ENCODE data around the gene KIF1A. TPM values are rescaled to one million over a fixed set of nuclear protein-coding genes. Genes with fewer than 3 reads are reported as not detected.

KIF1A gene
- total RNA-seq, 1 donor from 2014 or later, result 52.2 TPM

DNA sequence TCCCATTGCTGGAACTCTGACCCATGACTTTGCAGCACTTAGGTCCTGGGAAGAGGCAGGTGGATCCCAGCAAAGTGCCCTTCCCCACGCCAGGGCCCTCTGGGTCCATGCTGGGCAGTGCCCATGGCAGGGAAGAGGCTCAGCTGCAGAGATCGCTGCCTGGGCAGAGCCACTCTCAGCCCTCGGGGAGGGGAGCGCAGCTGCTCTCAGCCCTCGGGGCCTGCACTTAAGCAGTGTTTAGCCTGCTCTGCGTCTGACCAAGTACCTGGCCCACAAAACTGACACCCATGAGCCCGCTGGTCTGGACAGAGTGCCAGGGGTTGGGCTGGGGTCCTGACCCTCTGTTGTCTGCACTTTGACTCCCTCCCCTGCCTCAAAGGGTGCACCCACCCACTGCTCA lies 82.1 kb downstream of the KIF1A start:
- no peak overlapping the region for H3K27ac Mint-ChIP-seq (ENCODE audit: unreplicated experiment)
- no peak for DNase-seq (ENCODE audit: low spot score)
- TF ChIP-seq, protein P1, sequence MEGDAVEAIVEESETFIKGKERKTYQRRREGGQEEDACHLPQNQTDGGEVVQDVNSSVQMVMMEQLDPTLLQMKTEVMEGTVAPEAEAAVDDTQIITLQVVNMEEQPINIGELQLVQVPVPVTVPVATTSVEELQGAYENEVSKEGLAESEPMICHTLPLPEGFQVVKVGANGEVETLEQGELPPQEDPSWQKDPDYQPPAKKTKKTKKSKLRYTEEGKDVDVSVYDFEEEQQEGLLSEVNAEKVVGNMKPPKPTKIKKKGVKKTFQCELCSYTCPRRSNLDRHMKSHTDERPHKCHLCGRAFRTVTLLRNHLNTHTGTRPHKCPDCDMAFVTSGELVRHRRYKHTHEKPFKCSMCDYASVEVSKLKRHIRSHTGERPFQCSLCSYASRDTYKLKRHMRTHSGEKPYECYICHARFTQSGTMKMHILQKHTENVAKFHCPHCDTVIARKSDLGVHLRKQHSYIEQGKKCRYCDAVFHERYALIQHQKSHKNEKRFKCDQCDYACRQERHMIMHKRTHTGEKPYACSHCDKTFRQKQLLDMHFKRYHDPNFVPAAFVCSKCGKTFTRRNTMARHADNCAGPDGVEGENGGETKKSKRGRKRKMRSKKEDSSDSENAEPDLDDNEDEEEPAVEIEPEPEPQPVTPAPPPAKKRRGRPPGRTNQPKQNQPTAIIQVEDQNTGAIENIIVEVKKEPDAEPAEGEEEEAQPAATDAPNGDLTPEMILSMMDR (IDR thresholded peaks at IDR 0.05; ENCODE audit: unreplicated experiment), result no peak
- no peak overlapping the region for H3K4me3 Mint-ChIP-seq (ENCODE audit: unreplicated experiment)
- peaks cover 15% of the 10 kb centered on the region for H3K27me3 Mint-ChIP-seq (ENCODE audit: unreplicated experiment)
- H3K9me3 Mint-ChIP-seq (ENCODE audit: unreplicated experiment), result no peaks in the 10 kb centered on the region
- no peaks in the 10 kb centered on the region for H3K4me1 Mint-ChIP-seq (ENCODE audit: unreplicated experiment)
- peaks cover 14% of the 10 kb centered on the region for H3K36me3 Mint-ChIP-seq (ENCODE audit: low read depth, unreplicated experiment)

- Mint-ChIP-seq H3K4me3 (ENCODE audit: unreplicated experiment) (no peak overlapping the region), H3K4me1 (ENCODE audit: unreplicated experiment) (no peaks in the 10 kb centered on the region), H3K27ac (ENCODE audit: unreplicated experiment) (no peak overlapping the region), H3K27me3 (ENCODE audit: unreplicated experiment) (peaks cover 14% of the 10 kb centered on the region), H3K9me3 (ENCODE audit: unreplicated experiment) (no peaks in the 10 kb centered on the region), H3K36me3 (ENCODE audit: low read depth, unreplicated experiment) (peaks cover 14% of the 10 kb centered on the region)
- DNase-seq (ENCODE audit: low spot score), result no peak
- TF ChIP-seq, protein P1 (IDR thresholded peaks at IDR 0.05; ENCODE audit: unreplicated experiment), result no peak
These were observed 82.5 kb downstream of the KIF1A start for GRCh38 chr2:240737512-240737911.

- H3K4me3 Mint-ChIP-seq (ENCODE audit: unreplicated experiment), result no peak overlapping the region
- DNase-seq (ENCODE audit: low spot score), result no peak
- no peak overlapping the region for H3K27ac Mint-ChIP-seq (ENCODE audit: unreplicated experiment)
- peaks cover 11% of the 10 kb centered on the region for H3K36me3 Mint-ChIP-seq (ENCODE audit: low read depth, unreplicated experiment)
- H3K4me1 Mint-ChIP-seq (ENCODE audit: unreplicated experiment), result no peaks in the 10 kb centered on the region
- TF ChIP-seq, protein P1 (IDR thresholded peaks at IDR 0.05; ENCODE audit: unreplicated experiment), result no peak
- H3K9me3 Mint-ChIP-seq (ENCODE audit: unreplicated experiment), result no peaks in the 10 kb centered on the region
- peaks cover 9% of the 10 kb centered on the region for H3K27me3 Mint-ChIP-seq (ENCODE audit: unreplicated experiment)
These were observed 83.5 kb downstream of the KIF1A start for GRCh38 chr2:240736281-240737250.

DNA sequence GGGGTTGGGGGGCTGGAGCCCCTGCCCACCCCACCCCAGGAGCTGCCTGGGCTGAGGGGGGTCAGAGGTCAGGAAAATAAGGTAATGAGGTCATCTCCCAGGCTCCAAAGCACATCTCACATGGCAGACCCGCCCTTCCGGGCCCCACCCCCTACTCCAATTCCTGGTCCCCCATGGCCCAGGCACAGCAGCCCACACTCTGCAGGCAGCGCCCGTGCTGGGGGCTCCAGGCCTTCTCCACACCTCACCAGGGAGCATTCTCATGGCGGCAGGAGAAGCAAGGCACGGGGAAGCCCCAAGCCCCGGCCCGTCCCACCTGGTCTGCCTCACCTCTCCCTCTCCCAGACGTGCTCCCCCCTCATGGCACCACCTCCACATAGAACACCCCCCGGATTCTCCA lies 84.5 kb downstream of the KIF1A start:
- H3K36me3 Mint-ChIP-seq (ENCODE audit: low read depth, unreplicated experiment), result peaks cover 11% of the 10 kb centered on the region
- H3K9me3 Mint-ChIP-seq (ENCODE audit: unreplicated experiment), result no peaks in the 10 kb centered on the region
- no peak for DNase-seq (ENCODE audit: low spot score)
- TF ChIP-seq, protein P1 (IDR thresholded peaks at IDR 0.05; ENCODE audit: unreplicated experiment), result no peak
- no peak overlapping the region for H3K4me3 Mint-ChIP-seq (ENCODE audit: unreplicated experiment)
- peaks cover 11% of the 10 kb centered on the region for H3K27me3 Mint-ChIP-seq (ENCODE audit: unreplicated experiment)
- no peaks in the 10 kb centered on the region for H3K4me1 Mint-ChIP-seq (ENCODE audit: unreplicated experiment)
- H3K27ac Mint-ChIP-seq (ENCODE audit: unreplicated experiment), result no peak overlapping the region

- no peak for DNase-seq (ENCODE audit: low spot score)
- peaks cover 11% of the 10 kb centered on the region for H3K36me3 Mint-ChIP-seq (ENCODE audit: low read depth, unreplicated experiment)
- H3K27me3 Mint-ChIP-seq (ENCODE audit: unreplicated experiment), result peaks cover 11% of the 10 kb centered on the region
- H3K27ac Mint-ChIP-seq (ENCODE audit: unreplicated experiment), result no peak overlapping the region
- no peaks in the 10 kb centered on the region for H3K9me3 Mint-ChIP-seq (ENCODE audit: unreplicated experiment)
- no peaks in the 10 kb centered on the region for H3K4me1 Mint-ChIP-seq (ENCODE audit: unreplicated experiment)
- TF ChIP-seq, protein P1 (IDR thresholded peaks at IDR 0.05; ENCODE audit: unreplicated experiment), result no peak
- H3K4me3 Mint-ChIP-seq (ENCODE audit: unreplicated experiment), result no peak overlapping the region
These were observed 85.3 kb downstream of the KIF1A start for GRCh38 chr2:240734756-240735155.

Data from endothelial cell (in vitro differentiated cells).